HG02885 (cell line): ENCODE results near the gene RAD51B.

Source experiments
- ATAC-seq: cut with Tn5 transposase; IDR thresholded peaks from one replicate; pipeline ENCODE4 v1.9.1; 2021; ENCODE audit warnings: mild to moderate bottlenecking; ENCODE audit not compliant: unreplicated experiment, poor library complexity

The RAD51B gene

GRCh38 chr14:68637106-68638021, 817.8 kb downstream of the RAD51B start:
- ATAC-seq, result no peak

- ATAC-seq, result no peak
These were observed 818.8 kb downstream of the RAD51B start for GRCh38 chr14:68638141-68638999.

DNA sequence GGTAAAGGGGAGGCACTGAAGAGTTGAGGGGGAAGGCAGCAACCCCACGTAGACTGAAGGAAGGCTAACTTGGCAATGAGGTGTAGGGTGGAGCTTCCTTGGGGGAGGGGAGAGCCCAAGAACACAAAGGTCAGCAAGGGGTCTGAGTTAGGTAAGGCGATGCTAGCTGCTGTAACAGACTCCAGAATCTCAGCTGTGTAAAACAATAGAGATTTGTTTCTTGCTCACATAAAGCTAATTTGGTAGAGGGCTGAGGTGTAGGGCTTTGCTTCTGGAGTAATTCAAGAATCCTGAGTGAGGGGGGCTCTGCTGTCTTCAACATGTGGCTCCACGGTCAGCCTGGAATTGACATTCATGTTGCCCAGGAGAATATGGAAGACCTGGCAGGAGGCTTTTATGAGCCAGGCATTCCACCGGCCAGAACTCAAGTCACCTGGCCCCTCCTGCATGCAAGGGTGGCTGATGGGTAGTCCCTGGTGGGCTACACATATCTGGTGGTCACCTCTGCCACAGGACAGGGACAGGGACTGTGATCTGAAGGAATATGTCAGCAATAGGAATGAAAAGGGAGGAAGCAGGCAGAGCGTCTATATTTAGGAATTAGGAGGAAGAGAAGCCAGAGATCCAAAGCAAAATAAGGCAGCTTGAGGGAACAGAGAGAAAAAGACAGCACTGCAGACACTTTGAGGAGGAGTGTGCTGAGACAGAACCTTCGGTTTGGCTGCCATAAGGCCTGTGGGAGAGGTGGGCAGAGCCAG, 819.6 kb downstream of the RAD51B start:
- no peak for ATAC-seq

GRCh38 chr14:68639758-68640574, 820.4 kb downstream of the RAD51B start:
- no peak for ATAC-seq

DNA sequence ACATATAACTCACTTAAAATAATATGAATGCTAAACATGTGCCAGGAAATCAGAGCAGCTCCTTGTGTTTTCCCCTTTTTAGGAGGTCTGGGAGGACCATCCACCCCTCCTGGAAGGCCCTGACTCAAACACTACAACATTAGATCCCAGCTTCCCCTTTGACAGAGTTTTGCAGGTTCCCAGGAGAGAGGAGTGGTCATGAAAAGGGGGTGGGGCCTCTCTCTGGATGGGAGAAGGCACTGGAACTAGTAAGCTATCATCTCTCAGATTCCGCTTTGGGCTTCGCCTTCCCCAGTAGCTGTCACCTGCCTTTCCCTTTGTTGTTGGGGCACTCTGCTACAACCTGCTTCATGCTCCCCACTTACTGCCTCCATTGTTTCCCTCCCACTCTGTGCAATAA, 824.1 kb downstream of the RAD51B start:
- ATAC-seq, result no peak

DNA sequence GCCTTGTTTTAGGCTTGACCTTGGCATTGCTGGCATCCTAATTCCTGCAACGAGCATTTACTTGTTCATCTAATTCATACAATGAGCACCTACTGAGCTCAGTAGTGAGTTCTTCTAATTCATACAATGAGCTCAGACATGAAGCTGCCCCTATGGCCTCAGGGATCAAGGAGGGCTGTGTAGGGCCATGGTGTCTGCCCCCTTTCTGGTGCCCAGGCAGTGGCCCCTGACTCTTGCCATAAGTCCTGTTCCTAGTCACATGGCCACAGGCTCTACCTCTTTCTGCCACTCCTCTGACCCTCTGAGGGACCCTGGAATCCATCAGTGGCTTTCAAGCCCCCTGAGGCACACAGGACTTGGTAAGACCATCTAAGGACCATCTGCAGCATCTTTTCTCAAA, 824.5 kb downstream of the RAD51B start:
- no peak for ATAC-seq

DNA sequence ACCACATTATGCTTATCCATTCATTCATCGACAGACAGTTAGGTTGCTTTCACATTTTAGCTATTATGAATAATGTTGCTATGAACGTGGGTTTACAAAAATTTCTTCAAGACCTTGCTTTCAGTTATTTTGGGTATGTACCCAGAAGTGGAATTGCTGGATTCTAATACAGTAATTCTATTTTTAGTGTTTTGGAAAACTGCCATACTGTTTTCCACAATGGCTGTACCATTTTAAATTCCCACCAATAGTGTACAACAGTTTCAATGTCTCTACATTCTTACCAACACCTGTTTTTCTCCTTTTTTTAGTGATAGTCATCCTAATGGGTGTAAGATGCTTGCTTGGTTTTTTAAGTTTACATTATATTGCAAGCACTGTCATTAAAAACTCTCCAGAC, 825.8 kb downstream of the RAD51B start:
- no peak for ATAC-seq

GRCh38 chr14:68649476-68650189, 830.1 kb downstream of the RAD51B start:
- no peak for ATAC-seq

- no peak for ATAC-seq
These were observed 830.9 kb downstream of the RAD51B start for GRCh38 chr14:68650404-68650994.

DNA sequence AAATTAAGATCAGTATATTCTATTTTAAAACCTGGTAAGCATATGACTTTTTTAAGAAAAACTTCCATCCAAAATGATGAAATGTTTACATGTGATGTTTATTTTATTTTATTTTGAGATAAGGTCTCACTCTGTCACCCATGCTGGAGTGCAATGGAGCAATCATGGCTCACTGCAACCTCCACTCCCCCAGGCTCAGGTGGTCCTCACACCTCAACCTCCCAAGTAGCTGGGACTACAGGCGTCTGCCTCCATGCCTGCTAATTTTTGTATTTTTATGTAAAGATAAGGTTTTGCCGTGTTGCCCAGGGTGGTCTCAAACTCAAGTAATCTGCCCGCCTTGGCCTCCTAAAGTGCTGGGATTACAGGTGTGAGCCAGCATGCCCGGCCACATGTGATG, 831.5 kb downstream of the RAD51B start:
- ATAC-seq, result no peak

DNA sequence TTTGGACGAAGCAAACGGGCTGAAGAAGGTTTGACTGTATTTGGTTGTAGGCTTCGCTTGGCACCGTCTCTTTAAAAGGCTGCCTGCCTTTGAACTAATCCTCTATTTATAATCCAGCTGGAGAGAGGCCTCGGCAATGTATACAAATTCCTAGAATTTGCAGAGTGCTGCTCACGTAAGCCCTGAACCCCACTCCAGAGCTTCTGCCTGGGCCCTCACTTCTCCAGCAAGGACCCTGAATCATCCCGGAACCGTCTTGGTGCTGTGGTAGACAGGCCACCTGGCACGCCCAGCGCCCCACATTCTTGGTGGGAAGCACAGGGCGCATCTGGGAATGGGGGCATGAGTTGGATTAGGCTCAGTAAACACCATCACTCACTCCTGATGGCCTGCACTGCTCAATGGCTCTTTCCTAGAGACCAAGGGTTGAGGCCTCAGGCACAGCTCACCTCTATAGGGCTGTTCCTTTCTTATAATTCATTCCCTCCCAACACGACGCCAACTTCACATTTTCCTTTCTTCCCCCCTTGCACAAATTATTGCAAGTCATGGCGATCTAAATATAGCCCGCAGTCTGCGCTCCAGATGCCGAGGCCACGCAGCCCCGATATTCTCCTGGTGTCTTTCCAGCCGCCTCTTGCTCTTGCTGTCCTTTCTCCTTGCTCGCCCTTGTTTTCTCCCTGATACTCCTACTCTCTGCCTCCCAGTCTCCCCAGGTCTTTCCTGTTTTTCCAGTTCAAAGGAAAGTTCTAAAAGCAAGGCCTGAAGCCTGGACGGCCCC, 832.3 kb downstream of the RAD51B start:
- no peak for ATAC-seq

- no peak for ATAC-seq
These were observed 832.8 kb downstream of the RAD51B start for GRCh38 chr14:68652433-68652690.

DNA sequence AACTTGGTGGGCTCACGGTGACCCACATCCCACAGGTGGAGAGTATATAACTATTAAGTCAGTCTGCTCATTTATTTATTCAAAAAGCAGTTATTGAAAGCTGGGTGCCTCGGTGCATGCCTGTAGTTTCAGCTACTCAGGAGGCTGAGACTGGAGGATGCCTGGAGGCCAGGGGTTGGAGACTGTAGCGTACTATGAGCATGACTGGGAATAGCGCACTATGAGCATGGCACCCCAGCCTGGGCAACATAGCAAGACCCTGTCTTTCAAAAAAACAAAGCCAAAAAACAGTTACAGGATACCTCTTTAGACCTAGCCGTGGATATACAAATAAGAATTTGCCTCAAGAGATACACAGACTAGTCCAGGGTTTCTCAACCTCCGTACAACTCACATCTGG, 833.5 kb downstream of the RAD51B start:
- ATAC-seq, result no peak

- ATAC-seq, result no peak
These were observed 834.2 kb downstream of the RAD51B start for GRCh38 chr14:68653804-68654203.

GRCh38 chr14:68654471-68654941, 834.9 kb downstream of the RAD51B start:
- ATAC-seq, result no peak

DNA sequence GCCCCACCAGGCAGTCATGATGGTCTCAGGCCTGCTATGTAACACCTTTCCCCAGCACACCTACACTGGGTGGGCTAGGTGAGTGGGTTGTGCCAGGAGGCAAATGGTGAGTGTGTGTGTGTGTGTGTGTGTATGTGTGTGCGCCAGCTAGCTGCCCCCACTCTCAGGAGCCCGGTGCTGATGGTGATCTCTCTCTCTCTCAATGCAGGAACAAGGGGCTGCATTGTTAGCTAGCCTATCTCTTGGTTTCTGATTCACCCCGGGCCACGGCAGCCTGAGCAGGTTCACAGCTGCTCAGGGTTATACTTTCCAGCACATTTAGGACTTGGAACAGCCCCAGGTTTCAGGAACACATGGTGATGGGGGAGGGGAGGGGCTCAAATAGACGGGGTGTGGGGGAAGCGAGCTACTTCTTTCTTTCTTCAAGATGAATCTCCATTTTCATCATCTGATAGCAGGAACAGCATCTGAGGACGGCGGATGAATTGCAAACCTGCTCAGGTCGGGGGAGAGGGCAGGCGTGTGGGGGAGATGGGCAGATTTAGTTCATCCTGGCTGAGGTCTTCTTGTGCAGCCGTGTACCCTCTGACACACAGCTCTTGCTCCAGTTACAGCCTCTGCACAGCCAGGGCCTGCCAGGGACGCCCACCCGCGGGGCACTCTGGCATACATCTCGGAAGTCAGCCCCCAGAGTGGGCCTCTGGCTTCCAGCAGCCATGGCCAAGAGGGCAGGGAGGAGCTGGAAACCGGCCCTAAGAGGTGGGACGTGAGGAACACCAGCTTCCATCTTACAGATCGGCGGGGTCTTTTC, 835.6 kb downstream of the RAD51B start:
- ATAC-seq, result no peak

- no peak for ATAC-seq
These were observed 836.3 kb downstream of the RAD51B start for GRCh38 chr14:68655911-68656316.
